Vagina (tissue), 2 donors: ENCODE measurements around the gene FAM171A1. TPM values are rescaled to one million over a fixed set of nuclear protein-coding genes. Genes with fewer than 3 reads are reported as not detected.

Experiments
- DNase-seq, 2 donors: peaks; one replicate each; pipeline ENCODE4 v3.0.0-alpha.2; 2017; ENCODE audit errors: extremely low spot score in 2 of 2
- H3K27ac ChIP-seq: fragments of 200-600 bp; sonication (generic); one replicate; pipeline ENCODE4 v1.5.1; 2019
- H3K27me3 ChIP-seq: fragments of 200-600 bp; sonication (generic); one replicate; pipeline ENCODE4 v1.5.1; 2019
- H3K36me3 ChIP-seq, 2 donors: fragments of 200-600 bp; sonication (generic); one replicate each; pipeline ENCODE4 v1.5.1; 2017 to 2019
- H3K4me1 ChIP-seq: fragments of 200-600 bp; sonication (generic); one replicate; pipeline ENCODE4 v1.5.1; 2019
- H3K4me3 ChIP-seq, 2 donors: fragments of 200-600 bp; sonication (generic); 1 replicate in 1 of 2; 2 replicates in 1 of 2; pipeline ENCODE4 v1.5.1; 2016 to 2019
- H3K9me3 ChIP-seq: fragments of 200-600 bp; sonication (generic); one replicate; pipeline ENCODE4 v1.5.1; 2019
- POLR2A ChIP-seq, 2 donors: fragments of 450-650 bp; IDR thresholded peaks; one replicate each; pipeline ENCODE4 v1.6.1; 2017; ENCODE audit warnings: antibody characterized with exemption in 2 of 2, mild to moderate bottlenecking in 2 of 2, moderate library complexity in 2 of 2
- POLR2AphosphoS5 ChIP-seq, 2 donors: sonication (generic); formaldehyde crosslinking; IDR thresholded peaks; one replicate each; pipeline ENCODE4 v1.9.0; 2017; ENCODE audit warnings: antibody characterized with exemption in 2 of 2, mild to moderate bottlenecking in 2 of 2, low read depth in 1 of 2; ENCODE audit not compliant: insufficient read depth in 1 of 2
- intact Hi-C: fragments of 100-400 bp; cut with DNase I; formaldehyde crosslinking; loops from one replicate; pipeline ENCODE4 v1.15.1; 2023
- total RNA-seq: library from RNA; depleted of rRNA; stranded (reverse); fragments of >200 nt; gene quantifications from one replicate; pipeline ENCODE4 v1.2.3, GENCODE V29; 2016
- TF ChIP-seq, protein P1 (sequence below), 3 experiments: fragments of 450-650 bp in 2 of 3; fragments of 200-600 bp in 1 of 3; sonication (generic) in 1 of 3; IDR thresholded peaks; one replicate each; pipeline ENCODE4 v1.5.1; 2017 to 2019; ENCODE audit warnings: antibody characterized with exemption in 3 of 3, mild to moderate bottlenecking in 2 of 3, moderate library complexity in 2 of 3

Gene FAM171A1
- total RNA-seq, 1 donor from 2014 or later = 8.6 TPM

DNA sequence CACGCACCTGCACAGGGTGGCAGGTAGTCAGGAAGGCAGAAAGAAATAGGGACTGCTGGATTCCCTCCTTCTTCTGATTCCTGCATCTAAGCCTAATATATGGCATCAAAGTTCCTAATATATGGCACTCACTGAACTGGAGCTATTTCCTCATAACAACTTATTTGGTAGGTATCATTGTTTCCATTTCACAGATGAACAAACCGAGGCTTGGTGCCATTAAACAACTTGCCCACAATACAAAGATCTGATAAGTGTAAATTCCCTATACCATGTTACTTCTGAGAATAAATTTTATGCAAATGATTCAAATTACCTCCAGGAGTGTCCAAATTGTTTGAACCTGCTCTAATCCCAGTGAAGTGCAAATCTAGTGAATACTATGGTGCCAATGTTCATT lies 2.1 kb upstream of the FAM171A1 start:
- DNase-seq = no peak
- H3K4me3 ChIP-seq = no peak overlapping the region
- no peak for TF ChIP-seq POLR2AphosphoS5 (IDR thresholded peaks at IDR 0.05; ENCODE audit: insufficient read depth in 1 of 2, low read depth in 1 of 2)
- no peaks in the 10 kb centered on the region for H3K27me3 ChIP-seq
- no peaks in the 10 kb centered on the region for H3K9me3 ChIP-seq
- H3K36me3 ChIP-seq = no peaks in the 10 kb centered on the region
- no peak overlapping the region for H3K27ac ChIP-seq
- intact Hi-C loops = loop anchor here (5.0 kb wide), 2 partner anchors 116 to 161 kb away; no protein-coding TSS in a partner anchor
- H3K4me1 ChIP-seq = peaks cover 17% of the 10 kb centered on the region

GRCh38 chr10:15370212-15370855 lies 755 bp downstream of the FAM171A1 start:
- Histone ChIP-seq H3K4me3 (peak overlapping the region; percentile 75 to 77), H3K27me3 (no peaks in the 10 kb centered on the region), H3K27ac (peak overlapping the region; percentile 72), H3K4me1 (peaks cover 17% of the 10 kb centered on the region), H3K36me3 (no peaks in the 10 kb centered on the region), H3K9me3 (no peaks in the 10 kb centered on the region)
- no peak for DNase-seq
- TF ChIP-seq, protein P1, sequence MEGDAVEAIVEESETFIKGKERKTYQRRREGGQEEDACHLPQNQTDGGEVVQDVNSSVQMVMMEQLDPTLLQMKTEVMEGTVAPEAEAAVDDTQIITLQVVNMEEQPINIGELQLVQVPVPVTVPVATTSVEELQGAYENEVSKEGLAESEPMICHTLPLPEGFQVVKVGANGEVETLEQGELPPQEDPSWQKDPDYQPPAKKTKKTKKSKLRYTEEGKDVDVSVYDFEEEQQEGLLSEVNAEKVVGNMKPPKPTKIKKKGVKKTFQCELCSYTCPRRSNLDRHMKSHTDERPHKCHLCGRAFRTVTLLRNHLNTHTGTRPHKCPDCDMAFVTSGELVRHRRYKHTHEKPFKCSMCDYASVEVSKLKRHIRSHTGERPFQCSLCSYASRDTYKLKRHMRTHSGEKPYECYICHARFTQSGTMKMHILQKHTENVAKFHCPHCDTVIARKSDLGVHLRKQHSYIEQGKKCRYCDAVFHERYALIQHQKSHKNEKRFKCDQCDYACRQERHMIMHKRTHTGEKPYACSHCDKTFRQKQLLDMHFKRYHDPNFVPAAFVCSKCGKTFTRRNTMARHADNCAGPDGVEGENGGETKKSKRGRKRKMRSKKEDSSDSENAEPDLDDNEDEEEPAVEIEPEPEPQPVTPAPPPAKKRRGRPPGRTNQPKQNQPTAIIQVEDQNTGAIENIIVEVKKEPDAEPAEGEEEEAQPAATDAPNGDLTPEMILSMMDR (IDR thresholded peaks at IDR 0.05) = no peak
- TF ChIP-seq POLR2AphosphoS5 (IDR thresholded peaks at IDR 0.05; ENCODE audit: insufficient read depth in 1 of 2, low read depth in 1 of 2) = no peak
- intact Hi-C loops = loop anchor here (5.0 kb wide), 2 partner anchors 113 to 158 kb away; no protein-coding TSS in a partner anchor

GRCh38 chr10:15369256-15370211 lies 1.6 kb downstream of the FAM171A1 start:
- intact Hi-C loops = loop anchor here (5.0 kb wide), 2 partner anchors 112 to 157 kb away; no protein-coding TSS in a partner anchor
- no peak for TF ChIP-seq POLR2AphosphoS5 (IDR thresholded peaks at IDR 0.05; ENCODE audit: insufficient read depth in 1 of 2, low read depth in 1 of 2)
- TF ChIP-seq POLR2A (IDR thresholded peaks at IDR 0.05) = no peak
- TF ChIP-seq, protein P1 (IDR thresholded peaks at IDR 0.05) = no peak
- H3K9me3 ChIP-seq = no peaks in the 10 kb centered on the region
- no peaks in the 10 kb centered on the region for H3K36me3 ChIP-seq
- H3K27ac ChIP-seq = peak overlapping the region; percentile 72
- DNase-seq = no peak
- H3K4me1 ChIP-seq = peaks cover 17% of the 10 kb centered on the region
- no peaks in the 10 kb centered on the region for H3K27me3 ChIP-seq
- peak overlapping the region; percentile 75 to 77 for H3K4me3 ChIP-seq

DNA sequence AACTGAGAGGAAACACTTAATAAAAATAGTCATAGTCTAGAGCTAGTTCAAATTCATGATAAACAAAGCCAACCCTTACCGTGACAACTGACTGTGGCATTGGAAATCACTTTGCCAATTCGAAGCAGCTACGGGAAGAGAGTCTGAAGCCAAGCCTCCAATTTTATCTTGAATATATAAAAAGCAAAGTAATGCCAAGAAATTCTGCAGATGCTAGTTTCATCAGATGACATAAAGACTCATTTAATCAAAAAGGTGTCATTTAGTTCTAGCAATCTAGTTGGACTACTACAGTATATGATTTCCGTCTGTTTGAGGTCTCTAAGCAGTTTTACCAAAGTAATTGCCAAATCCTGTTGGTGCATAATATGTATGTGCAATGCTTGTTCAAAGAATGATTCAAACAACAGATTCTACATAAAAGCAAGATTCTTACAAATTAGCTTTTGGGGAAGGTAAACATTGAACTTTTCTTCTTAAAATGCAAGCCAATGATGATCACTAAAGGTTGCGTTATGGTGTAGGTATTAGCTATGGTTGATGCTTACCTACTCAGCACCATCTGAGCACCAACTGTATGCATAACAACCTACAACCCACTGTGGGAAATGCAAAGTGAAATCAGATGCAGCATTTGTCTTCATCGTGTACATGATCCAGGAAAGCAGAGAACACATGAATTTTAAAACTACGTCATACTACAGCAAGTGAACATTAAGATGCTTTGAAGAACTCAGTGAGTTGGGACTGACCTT lies 2.8 kb downstream of the FAM171A1 start:
- Histone ChIP-seq H3K9me3 (no peaks in the 10 kb centered on the region), H3K36me3 (no peaks in the 10 kb centered on the region), H3K4me1 (peaks cover 17% of the 10 kb centered on the region), H3K27me3 (no peaks in the 10 kb centered on the region), H3K27ac (no peak overlapping the region), H3K4me3 (no peak overlapping the region)
- DNase-seq = no peak
- no peak for TF ChIP-seq POLR2A (IDR thresholded peaks at IDR 0.05)
- TF ChIP-seq, protein P1 (IDR thresholded peaks at IDR 0.05) = no peak
- no peak for TF ChIP-seq POLR2AphosphoS5 (IDR thresholded peaks at IDR 0.05; ENCODE audit: insufficient read depth in 1 of 2, low read depth in 1 of 2)
- intact Hi-C loops = no loop called here
